ENCODE measurements around the gene FAM217B.

DNA sequence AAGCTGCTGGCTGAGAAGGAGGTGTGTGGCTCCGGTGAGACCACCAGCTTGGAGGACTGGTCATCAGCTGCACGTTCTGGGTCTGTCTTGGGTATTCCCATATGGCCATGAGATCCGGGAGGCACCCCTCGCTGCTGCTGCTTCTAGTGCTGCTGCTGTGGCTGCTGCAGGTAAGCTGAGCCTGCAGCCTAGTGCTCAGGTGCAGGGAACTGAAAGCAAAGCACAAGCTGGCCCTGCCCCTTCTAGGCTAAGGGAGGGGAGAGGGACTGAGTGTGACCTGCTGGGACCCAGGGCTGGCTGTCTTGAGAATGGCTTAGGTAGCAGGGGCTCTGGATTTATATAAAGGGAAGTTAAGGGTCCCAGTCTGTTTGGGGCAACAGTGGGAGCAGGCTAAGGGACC lies 18.4 kb downstream of the FAM217B start:
- TF ChIP-seq, protein P1, sequence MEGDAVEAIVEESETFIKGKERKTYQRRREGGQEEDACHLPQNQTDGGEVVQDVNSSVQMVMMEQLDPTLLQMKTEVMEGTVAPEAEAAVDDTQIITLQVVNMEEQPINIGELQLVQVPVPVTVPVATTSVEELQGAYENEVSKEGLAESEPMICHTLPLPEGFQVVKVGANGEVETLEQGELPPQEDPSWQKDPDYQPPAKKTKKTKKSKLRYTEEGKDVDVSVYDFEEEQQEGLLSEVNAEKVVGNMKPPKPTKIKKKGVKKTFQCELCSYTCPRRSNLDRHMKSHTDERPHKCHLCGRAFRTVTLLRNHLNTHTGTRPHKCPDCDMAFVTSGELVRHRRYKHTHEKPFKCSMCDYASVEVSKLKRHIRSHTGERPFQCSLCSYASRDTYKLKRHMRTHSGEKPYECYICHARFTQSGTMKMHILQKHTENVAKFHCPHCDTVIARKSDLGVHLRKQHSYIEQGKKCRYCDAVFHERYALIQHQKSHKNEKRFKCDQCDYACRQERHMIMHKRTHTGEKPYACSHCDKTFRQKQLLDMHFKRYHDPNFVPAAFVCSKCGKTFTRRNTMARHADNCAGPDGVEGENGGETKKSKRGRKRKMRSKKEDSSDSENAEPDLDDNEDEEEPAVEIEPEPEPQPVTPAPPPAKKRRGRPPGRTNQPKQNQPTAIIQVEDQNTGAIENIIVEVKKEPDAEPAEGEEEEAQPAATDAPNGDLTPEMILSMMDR (IDR thresholded peaks at IDR 0.05): no peak
- TF ChIP-seq EZH2 (IDR thresholded peaks at IDR 0.05): no peak

Data from neural progenitor cell (in vitro differentiated cells).